ENCODE results near the gene HLX. TPM values are rescaled to one million over a fixed set of nuclear protein-coding genes. Genes with fewer than 3 reads are reported as not detected.

Gene HLX
- polyA plus RNA-seq, 1 donor from 2014 or later, result not detected

DNA sequence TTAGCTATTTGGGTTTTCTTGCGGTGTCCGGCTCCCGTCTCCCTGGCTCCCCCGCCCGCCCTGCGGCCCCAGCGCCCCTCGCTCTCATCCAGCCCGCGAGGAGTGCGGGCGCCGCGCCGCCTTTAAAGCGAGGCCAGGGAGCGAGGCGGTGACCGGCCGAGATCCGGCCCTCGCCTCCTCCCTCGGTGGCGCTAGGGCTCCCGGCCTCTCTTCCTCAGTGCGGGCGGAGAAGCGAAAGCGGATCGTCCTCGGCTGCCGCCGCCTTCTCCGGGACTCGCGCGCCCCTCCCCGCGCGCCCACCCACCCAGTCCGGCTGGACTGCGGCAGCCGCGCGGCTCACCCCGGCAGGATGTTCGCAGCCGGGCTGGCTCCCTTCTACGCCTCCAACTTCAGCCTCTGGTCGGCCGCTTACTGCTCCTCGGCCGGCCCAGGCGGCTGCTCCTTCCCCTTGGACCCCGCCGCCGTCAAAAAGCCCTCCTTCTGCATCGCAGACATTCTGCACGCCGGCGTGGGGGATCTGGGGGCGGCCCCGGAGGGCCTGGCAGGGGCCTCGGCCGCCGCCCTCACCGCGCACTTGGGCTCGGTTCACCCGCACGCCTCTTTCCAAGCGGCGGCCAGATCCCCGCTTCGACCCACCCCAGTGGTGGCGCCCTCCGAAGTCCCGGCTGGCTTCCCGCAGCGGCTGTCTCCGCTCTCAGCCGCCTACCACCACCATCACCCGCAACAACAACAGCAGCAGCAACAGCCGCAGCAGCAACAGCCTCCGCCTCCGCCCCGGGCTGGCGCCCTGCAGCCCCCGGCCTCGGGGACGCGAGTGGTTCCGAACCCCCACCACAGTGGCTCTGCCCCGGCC, 492 bp downstream of the HLX start:
- Histone ChIP-seq H3K27ac (ENCODE audit: low read length) (no peak overlapping the region), H3K4me3 (ENCODE audit: low read length) (peak overlapping the region; percentile 68), H3K9me2 (ENCODE audit: insufficient read depth, low read length) (no peaks in the 10 kb centered on the region), H3K9me3 (ENCODE audit: low read length) (no peaks in the 10 kb centered on the region), H3K27me3 (ENCODE audit: insufficient read depth, low read depth, low read length) (peaks cover 100% of the 10 kb centered on the region), H3K9ac (ENCODE audit: low read length) (no peak overlapping the region), H4K20me1 (ENCODE audit: insufficient read depth) (no peaks in the 10 kb centered on the region), H3K36me3 (ENCODE audit: insufficient read depth, low read length) (no peaks in the 10 kb centered on the region), H2AFZ (ENCODE audit: low read depth, low read length) (no peak overlapping the region), H3F3A (ENCODE audit: insufficient read depth, low read length, poor library complexity, severe bottlenecking) (no peaks in the 10 kb centered on the region), H3K79me2 (replicated peaks; ENCODE audit: insufficient read depth, low read length) (no peaks in the 10 kb centered on the region), H3K4me2 (ENCODE audit: low read length) (no peak overlapping the region)
- no peak for TF ChIP-seq MXI1 (conservative IDR thresholded peaks at IDR 0.05; ENCODE audit: poor library complexity, severe bottlenecking)
- TF ChIP-seq, protein P1, sequence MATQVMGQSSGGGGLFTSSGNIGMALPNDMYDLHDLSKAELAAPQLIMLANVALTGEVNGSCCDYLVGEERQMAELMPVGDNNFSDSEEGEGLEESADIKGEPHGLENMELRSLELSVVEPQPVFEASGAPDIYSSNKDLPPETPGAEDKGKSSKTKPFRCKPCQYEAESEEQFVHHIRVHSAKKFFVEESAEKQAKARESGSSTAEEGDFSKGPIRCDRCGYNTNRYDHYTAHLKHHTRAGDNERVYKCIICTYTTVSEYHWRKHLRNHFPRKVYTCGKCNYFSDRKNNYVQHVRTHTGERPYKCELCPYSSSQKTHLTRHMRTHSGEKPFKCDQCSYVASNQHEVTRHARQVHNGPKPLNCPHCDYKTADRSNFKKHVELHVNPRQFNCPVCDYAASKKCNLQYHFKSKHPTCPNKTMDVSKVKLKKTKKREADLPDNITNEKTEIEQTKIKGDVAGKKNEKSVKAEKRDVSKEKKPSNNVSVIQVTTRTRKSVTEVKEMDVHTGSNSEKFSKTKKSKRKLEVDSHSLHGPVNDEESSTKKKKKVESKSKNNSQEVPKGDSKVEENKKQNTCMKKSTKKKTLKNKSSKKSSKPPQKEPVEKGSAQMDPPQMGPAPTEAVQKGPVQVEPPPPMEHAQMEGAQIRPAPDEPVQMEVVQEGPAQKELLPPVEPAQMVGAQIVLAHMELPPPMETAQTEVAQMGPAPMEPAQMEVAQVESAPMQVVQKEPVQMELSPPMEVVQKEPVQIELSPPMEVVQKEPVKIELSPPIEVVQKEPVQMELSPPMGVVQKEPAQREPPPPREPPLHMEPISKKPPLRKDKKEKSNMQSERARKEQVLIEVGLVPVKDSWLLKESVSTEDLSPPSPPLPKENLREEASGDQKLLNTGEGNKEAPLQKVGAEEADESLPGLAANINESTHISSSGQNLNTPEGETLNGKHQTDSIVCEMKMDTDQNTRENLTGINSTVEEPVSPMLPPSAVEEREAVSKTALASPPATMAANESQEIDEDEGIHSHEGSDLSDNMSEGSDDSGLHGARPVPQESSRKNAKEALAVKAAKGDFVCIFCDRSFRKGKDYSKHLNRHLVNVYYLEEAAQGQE (IDR thresholded peaks at IDR 0.05; ENCODE audit: borderline replicate concordance), result no peak
- TF ChIP-seq EP300 (conservative IDR thresholded peaks at IDR 0.05; ENCODE audit: poor library complexity, severe bottlenecking), result no peak
- peak; percentile 87 for TF ChIP-seq EZH2 (IDR thresholded peaks at IDR 0.05; ENCODE audit: borderline replicate concordance, insufficient read depth, low read length, poor library complexity, severe bottlenecking)
- TF ChIP-seq TAF1 (IDR thresholded peaks at IDR 0.05; ENCODE audit: low read depth), result no peak
- no peak for TF ChIP-seq RAD21 (conservative IDR thresholded peaks at IDR 0.05)
- TF ChIP-seq SMC3 (conservative IDR thresholded peaks at IDR 0.05; ENCODE audit: poor library complexity), result no peak
- TF ChIP-seq POLR2AphosphoS5 (IDR thresholded peaks at IDR 0.05), result peak; percentile 16
- TF ChIP-seq, protein P2, sequence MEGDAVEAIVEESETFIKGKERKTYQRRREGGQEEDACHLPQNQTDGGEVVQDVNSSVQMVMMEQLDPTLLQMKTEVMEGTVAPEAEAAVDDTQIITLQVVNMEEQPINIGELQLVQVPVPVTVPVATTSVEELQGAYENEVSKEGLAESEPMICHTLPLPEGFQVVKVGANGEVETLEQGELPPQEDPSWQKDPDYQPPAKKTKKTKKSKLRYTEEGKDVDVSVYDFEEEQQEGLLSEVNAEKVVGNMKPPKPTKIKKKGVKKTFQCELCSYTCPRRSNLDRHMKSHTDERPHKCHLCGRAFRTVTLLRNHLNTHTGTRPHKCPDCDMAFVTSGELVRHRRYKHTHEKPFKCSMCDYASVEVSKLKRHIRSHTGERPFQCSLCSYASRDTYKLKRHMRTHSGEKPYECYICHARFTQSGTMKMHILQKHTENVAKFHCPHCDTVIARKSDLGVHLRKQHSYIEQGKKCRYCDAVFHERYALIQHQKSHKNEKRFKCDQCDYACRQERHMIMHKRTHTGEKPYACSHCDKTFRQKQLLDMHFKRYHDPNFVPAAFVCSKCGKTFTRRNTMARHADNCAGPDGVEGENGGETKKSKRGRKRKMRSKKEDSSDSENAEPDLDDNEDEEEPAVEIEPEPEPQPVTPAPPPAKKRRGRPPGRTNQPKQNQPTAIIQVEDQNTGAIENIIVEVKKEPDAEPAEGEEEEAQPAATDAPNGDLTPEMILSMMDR (IDR thresholded peaks at IDR 0.05; ENCODE audit: poor library complexity, severe bottlenecking), result peak; percentile 37

DNA sequence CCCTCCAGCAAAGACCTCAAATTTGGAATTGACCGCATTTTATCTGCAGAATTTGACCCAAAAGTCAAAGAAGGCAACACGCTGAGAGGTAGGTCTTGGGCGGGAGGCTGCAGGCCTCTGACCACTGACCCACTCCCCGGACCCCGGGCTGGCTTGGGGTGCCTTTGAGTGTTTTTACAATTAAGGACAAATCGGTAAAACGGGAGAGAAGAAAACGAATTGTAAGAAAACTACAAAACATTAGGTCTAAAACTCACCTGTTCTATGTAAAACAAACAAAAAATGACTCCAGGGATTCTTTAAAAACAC, 1.1 kb downstream of the HLX start:
- Histone ChIP-seq H3K9me2 (ENCODE audit: insufficient read depth, low read length) (no peaks in the 10 kb centered on the region), H2AFZ (ENCODE audit: low read depth, low read length) (no peak overlapping the region), H3K27ac (ENCODE audit: low read length) (no peak overlapping the region), H3K4me2 (ENCODE audit: low read length) (no peak overlapping the region), H3K36me3 (ENCODE audit: insufficient read depth, low read length) (no peaks in the 10 kb centered on the region), H3F3A (ENCODE audit: insufficient read depth, low read length, poor library complexity, severe bottlenecking) (no peaks in the 10 kb centered on the region), H3K27me3 (ENCODE audit: insufficient read depth, low read depth, low read length) (peaks cover 100% of the 10 kb centered on the region), H3K9ac (ENCODE audit: low read length) (no peak overlapping the region), H4K20me1 (ENCODE audit: insufficient read depth) (no peaks in the 10 kb centered on the region), H3K9me3 (ENCODE audit: low read length) (no peaks in the 10 kb centered on the region), H3K79me2 (replicated peaks; ENCODE audit: insufficient read depth, low read length) (no peaks in the 10 kb centered on the region), H3K4me3 (ENCODE audit: low read length) (peak overlapping the region; percentile 68)
- TF ChIP-seq MXI1 (conservative IDR thresholded peaks at IDR 0.05; ENCODE audit: poor library complexity, severe bottlenecking) (no peak), EP300 (conservative IDR thresholded peaks at IDR 0.05; ENCODE audit: poor library complexity, severe bottlenecking) (no peak), TAF1 (IDR thresholded peaks at IDR 0.05; ENCODE audit: low read depth) (no peak), POLR2AphosphoS5 (IDR thresholded peaks at IDR 0.05) (no peak), RAD21 (conservative IDR thresholded peaks at IDR 0.05) (no peak), SMC3 (conservative IDR thresholded peaks at IDR 0.05; ENCODE audit: poor library complexity) (no peak), EZH2 (IDR thresholded peaks at IDR 0.05; ENCODE audit: borderline replicate concordance, insufficient read depth, low read length, poor library complexity, severe bottlenecking) (no peak)
- TF ChIP-seq, protein P1 (IDR thresholded peaks at IDR 0.05; ENCODE audit: borderline replicate concordance), result no peak
- TF ChIP-seq, protein P2 (IDR thresholded peaks at IDR 0.05; ENCODE audit: poor library complexity, severe bottlenecking), result no peak

All from neural cell (in vitro differentiated cells).